Activated naive CD8-positive, alpha-beta T cell treated with anti-CD3 and anti-CD28 coated beads for 36 hours (primary cell): ENCODE data around the gene NTM. TPM values are rescaled to one million over a fixed set of nuclear protein-coding genes. Genes with fewer than 3 reads are reported as not detected.
"Not testable (repeated sequence)": the region's sequence is repeated elsewhere in the genome, so short reads cannot be mapped to it uniquely, and the experiment has no call there.

Experiments used
- DNase-seq: peaks from one replicate; pipeline ENCODE4 v3.0.0; 2021
- H3K27ac Mint-ChIP-seq: one replicate; pipeline ENCODE4 v1.8.0; 2022; ENCODE audit warnings: mild to moderate bottlenecking, moderate library complexity, mixed read lengths
- H3K27me3 Mint-ChIP-seq: one replicate; pipeline ENCODE4 v1.8.0; 2022; ENCODE audit warnings: mild to moderate bottlenecking, mixed read lengths
- H3K36me3 Mint-ChIP-seq: one replicate; pipeline ENCODE4 v1.8.0; 2021; ENCODE audit warnings: mild to moderate bottlenecking, mixed read lengths
- H3K4me1 Mint-ChIP-seq: one replicate; pipeline ENCODE4 v1.8.0; 2021; ENCODE audit warnings: mixed read lengths
- H3K4me3 Mint-ChIP-seq: one replicate; pipeline ENCODE4 v1.8.0; 2022; ENCODE audit warnings: mild to moderate bottlenecking, moderate library complexity, mixed read lengths
- H3K9me3 Mint-ChIP-seq: one replicate; pipeline ENCODE4 v1.8.0; 2022; ENCODE audit warnings: mixed read lengths
- total RNA-seq, 2 experiments: library from RNA; stranded (reverse); gene quantifications; one replicate each; pipeline ENCODE4 v1.2.3, GENCODE V29; 2021

Gene NTM
- total RNA-seq, 2 experiments from 2014 or later = not detected

DNA sequence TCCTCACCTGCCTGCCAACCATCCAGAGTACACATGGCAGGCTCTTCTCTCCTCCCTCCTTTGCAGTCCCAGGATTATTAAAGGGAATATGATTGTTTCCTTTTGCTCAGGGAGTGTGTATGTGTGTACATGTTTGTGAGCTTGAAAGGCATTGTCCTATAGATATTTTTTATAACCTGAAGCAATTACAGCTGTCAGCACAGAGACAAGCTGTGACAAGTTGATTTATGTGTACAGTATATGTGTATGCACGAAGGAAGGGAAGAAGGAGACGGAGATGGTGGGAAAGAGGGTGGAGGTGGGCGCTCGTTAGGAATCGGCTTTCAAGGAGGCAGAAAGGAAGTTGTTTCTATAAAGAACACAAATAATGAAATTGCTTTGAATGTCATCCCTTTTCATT, 537.0 kb downstream of the NTM start:
- Mint-ChIP-seq H3K36me3 (no peaks in the 10 kb centered on the region), H3K27ac (no peak overlapping the region), H3K27me3 (peaks cover 44% of the 10 kb centered on the region), H3K4me1 (no peaks in the 10 kb centered on the region), H3K9me3 (no peaks in the 10 kb centered on the region), H3K4me3 (no peak overlapping the region)
- no peak for DNase-seq

DNA sequence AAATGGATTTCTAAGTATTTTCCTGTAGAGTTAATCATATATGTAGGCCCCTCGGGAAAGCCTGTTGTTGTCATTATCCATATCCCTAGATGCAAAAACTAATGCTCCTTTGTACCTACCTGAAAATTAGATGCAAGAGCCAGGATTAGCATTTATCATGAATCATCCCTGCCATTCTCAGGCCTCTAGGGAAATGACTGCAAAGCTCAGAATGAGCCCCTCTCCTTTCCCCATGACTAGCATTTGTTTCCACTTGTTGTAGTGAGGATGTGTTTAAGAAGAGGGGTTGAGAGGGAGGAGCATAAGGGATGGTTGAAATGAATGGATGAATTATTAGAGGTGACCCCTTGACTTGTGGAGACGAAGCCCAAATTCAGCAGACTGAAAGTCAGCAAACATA, 537.9 kb downstream of the NTM start:
- Mint-ChIP-seq H3K27me3 (peaks cover 51% of the 10 kb centered on the region), H3K4me1 (no peaks in the 10 kb centered on the region), H3K36me3 (no peaks in the 10 kb centered on the region), H3K27ac (no peak overlapping the region), H3K4me3 (no peak overlapping the region), H3K9me3 (no peaks in the 10 kb centered on the region)
- no peak for DNase-seq

DNA sequence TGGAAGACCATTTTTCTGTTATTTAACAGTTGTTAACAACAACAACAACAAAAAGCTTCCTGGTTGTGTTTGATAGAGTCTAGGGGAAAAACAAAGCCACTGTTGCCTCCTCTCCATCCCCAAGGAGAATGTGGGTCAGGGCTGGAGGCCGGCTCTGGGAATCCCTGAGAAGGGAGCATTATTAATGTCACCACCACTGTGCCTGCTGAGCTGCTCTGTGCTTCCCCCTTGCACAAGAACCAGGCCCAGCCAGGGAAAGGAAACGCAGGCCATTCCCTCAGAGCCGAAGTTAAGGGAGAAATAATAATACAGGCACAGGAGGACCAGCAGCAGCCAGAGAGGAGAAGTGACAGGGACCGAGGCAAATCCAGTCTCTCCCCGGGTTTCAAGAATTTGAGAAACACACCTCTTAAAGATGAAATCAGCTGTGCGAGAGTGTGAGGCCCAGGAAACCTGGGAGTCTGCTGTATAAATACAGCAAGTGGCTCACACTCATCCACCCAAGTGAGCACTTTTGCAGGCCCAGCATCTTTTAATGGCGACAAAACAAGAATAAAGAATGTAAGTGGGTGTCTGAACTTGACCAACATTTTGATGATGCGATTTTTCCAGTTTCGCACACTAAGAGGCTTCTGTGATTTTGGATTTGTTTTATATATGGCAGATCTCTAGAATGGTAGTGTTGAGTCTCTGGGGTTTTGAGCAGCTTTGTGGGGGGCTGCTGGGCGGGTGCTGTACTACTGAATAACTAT, 539.2 kb downstream of the NTM start:
- no peak overlapping the region for H3K4me3 Mint-ChIP-seq

GRCh38 chr11:131910178-131910522, 539.7 kb downstream of the NTM start:
- no peaks in the 10 kb centered on the region for H3K9me3 Mint-ChIP-seq
- no peaks in the 10 kb centered on the region for H3K4me1 Mint-ChIP-seq
- no peak overlapping the region for H3K4me3 Mint-ChIP-seq
- peaks cover 59% of the 10 kb centered on the region for H3K27me3 Mint-ChIP-seq
- no peak for DNase-seq
- H3K36me3 Mint-ChIP-seq = no peaks in the 10 kb centered on the region
- H3K27ac Mint-ChIP-seq = no peak overlapping the region

More for the DNA sequence above, 539.2 kb downstream of the NTM start:
- no peak for DNase-seq
- Mint-ChIP-seq H3K36me3 (no peaks in the 10 kb centered on the region), H3K4me1 (no peaks in the 10 kb centered on the region), H3K27ac (no peak overlapping the region), H3K9me3 (no peaks in the 10 kb centered on the region), H3K27me3 (peaks cover 59% of the 10 kb centered on the region)

- Mint-ChIP-seq H3K27ac (no peak overlapping the region), H3K4me3 (no peak overlapping the region), H3K36me3 (no peaks in the 10 kb centered on the region), H3K9me3 (no peaks in the 10 kb centered on the region), H3K27me3 (peaks cover 59% of the 10 kb centered on the region), H3K4me1 (no peaks in the 10 kb centered on the region)
- no peak for DNase-seq
These were observed 540.3 kb downstream of the NTM start for GRCh38 chr11:131910523-131911387.

GRCh38 chr11:131911388-131912032, 541.1 kb downstream of the NTM start:
- not testable (repeated sequence) for H3K9me3 Mint-ChIP-seq, H3K36me3 Mint-ChIP-seq, DNase-seq, H3K4me1 Mint-ChIP-seq, H3K27ac Mint-ChIP-seq, H3K4me3 Mint-ChIP-seq
- peaks cover 59% of the 10 kb centered on the region for H3K27me3 Mint-ChIP-seq

DNA sequence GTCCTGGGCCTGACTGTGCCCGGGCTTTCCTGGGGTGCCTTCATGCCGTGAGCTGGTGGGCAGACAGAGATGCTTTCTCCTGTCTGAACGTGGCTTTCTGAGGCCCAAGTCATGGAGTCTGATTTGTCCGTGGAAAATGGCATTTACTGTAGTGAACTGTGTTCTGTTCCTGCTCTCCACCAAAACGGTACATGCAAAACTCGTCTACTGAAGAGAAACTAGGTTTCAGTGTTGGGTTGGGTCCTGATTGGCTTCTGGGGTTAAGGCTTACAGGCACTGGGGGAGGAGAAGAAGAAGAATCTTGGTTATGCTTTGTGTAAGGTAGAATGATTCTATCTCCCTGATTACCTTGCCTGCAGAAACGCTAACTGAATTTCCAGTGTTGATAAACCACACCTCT, 541.7 kb downstream of the NTM start:
- Mint-ChIP-seq H3K36me3 (no peaks in the 10 kb centered on the region), H3K27me3 (peaks cover 59% of the 10 kb centered on the region), H3K4me3 (no peak overlapping the region), H3K27ac (no peak overlapping the region), H3K4me1 (no peaks in the 10 kb centered on the region), H3K9me3 (no peaks in the 10 kb centered on the region)
- no peak for DNase-seq

DNA sequence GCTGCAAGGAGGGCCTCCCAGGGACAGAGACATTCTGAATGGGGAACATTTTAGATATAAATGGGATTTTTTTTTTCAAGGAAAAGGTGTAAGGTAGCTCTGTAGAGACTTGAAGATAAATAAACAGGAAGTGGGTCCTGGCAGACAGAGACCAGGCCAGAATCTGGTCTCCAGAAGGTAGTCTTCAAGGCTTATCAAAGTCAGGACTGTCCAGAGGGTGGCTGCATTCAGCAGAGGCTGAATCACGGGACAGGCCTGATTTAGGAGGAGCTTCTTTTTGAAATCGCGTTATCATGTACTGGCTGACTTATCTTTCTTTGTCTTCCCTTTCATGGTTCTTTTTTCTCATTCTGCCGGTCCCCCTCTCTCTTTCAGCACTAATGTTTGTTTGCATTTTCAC, 542.9 kb downstream of the NTM start:
- no peak for DNase-seq
- Mint-ChIP-seq H3K4me1 (no peaks in the 10 kb centered on the region), H3K4me3 (no peak overlapping the region), H3K36me3 (no peaks in the 10 kb centered on the region), H3K9me3 (no peaks in the 10 kb centered on the region), H3K27me3 (peaks cover 52% of the 10 kb centered on the region), H3K27ac (no peak overlapping the region)

DNA sequence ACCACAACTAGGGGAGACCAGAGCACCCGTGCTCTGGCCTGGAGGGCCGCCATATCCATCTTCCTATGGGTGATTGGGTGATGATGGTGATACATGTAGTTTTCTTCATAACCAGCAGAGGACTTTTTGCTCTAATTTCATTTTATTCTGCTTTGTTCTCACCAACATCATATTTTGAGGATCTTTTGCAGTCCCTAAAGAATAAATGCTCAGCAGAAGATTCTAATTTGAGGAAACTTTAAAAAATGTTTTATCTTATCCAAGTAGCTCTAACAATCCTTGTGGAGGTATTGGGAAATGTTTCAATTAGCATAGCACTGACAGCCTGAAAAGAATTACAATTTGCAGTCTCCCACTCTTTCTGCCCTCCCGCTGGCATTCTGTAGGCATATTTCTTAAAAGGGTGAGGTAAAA, 544.0 kb downstream of the NTM start:
- no peak overlapping the region for H3K27ac Mint-ChIP-seq
- H3K4me1 Mint-ChIP-seq = no peaks in the 10 kb centered on the region
- no peak for DNase-seq
- H3K4me3 Mint-ChIP-seq = no peak overlapping the region
- no peaks in the 10 kb centered on the region for H3K9me3 Mint-ChIP-seq
- peaks cover 41% of the 10 kb centered on the region for H3K27me3 Mint-ChIP-seq
- no peaks in the 10 kb centered on the region for H3K36me3 Mint-ChIP-seq

GRCh38 chr11:131916638-131917037, 546.2 kb downstream of the NTM start:
- H3K4me3 Mint-ChIP-seq = no peak overlapping the region
- H3K27me3 Mint-ChIP-seq = peaks cover 22% of the 10 kb centered on the region
- no peak for DNase-seq
- no peaks in the 10 kb centered on the region for H3K9me3 Mint-ChIP-seq
- H3K27ac Mint-ChIP-seq = no peak overlapping the region
- no peaks in the 10 kb centered on the region for H3K4me1 Mint-ChIP-seq
- no peaks in the 10 kb centered on the region for H3K36me3 Mint-ChIP-seq

- no peaks in the 10 kb centered on the region for H3K4me1 Mint-ChIP-seq
- no peak overlapping the region for H3K27ac Mint-ChIP-seq
- H3K36me3 Mint-ChIP-seq = no peaks in the 10 kb centered on the region
- peaks cover 11% of the 10 kb centered on the region for H3K27me3 Mint-ChIP-seq
- no peak for DNase-seq
- H3K4me3 Mint-ChIP-seq = no peak overlapping the region
- H3K9me3 Mint-ChIP-seq = no peaks in the 10 kb centered on the region
These were observed 547.4 kb downstream of the NTM start for GRCh38 chr11:131917634-131918384.

DNA sequence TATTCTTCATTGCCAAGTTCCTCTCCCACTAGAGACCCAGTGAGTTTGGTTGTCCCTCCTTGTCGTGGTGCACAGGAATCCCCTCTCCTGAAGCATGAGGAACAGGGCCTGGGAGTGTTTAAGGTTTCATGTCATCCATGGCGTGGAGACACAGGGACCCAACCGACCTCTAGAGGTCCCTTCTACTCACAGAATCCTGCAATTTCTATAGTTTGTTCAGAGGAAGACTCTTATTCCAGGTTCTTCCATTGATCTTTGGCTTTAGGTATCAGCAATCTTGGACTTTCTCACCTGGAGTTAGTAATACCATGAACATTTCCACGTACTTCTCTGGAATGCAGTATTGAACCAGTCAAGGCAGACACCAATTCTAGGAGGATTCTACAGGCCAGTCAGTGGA, 548.2 kb downstream of the NTM start:
- no peaks in the 10 kb centered on the region for H3K4me1 Mint-ChIP-seq
- H3K36me3 Mint-ChIP-seq = no peaks in the 10 kb centered on the region
- DNase-seq = no peak
- H3K27me3 Mint-ChIP-seq = peaks cover 5% of the 10 kb centered on the region
- no peaks in the 10 kb centered on the region for H3K9me3 Mint-ChIP-seq
- no peak overlapping the region for H3K4me3 Mint-ChIP-seq
- H3K27ac Mint-ChIP-seq = no peak overlapping the region

GRCh38 chr11:131922220-131922619, 551.8 kb downstream of the NTM start:
- Mint-ChIP-seq H3K9me3 (no peaks in the 10 kb centered on the region), H3K27ac (no peak overlapping the region), H3K36me3 (no peaks in the 10 kb centered on the region), H3K4me1 (no peaks in the 10 kb centered on the region), H3K27me3 (no peaks in the 10 kb centered on the region), H3K4me3 (no peak overlapping the region)
- DNase-seq = no peak

DNA sequence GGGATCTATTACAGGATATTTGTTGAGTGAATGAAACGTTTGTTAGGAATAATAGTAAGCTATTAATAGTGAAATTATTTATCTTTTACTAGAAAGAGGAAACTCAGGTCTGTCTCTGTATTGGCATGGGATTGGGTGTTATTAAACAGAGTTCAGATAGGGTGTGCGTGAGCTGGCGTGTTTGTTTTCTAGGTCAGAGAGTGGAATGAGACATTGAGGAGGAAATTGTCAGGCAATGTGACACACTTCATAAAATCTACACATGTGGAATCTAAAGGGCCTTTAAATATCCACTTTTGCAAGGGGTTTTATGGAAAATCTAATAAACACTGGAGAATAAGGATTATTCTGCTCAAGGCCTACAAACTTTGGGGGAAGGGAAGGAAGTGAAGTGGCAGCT, 552.9 kb downstream of the NTM start:
- no peaks in the 10 kb centered on the region for H3K4me1 Mint-ChIP-seq
- H3K36me3 Mint-ChIP-seq = no peaks in the 10 kb centered on the region
- H3K27ac Mint-ChIP-seq = no peak overlapping the region
- H3K9me3 Mint-ChIP-seq = no peaks in the 10 kb centered on the region
- no peak overlapping the region for H3K4me3 Mint-ChIP-seq
- no peaks in the 10 kb centered on the region for H3K27me3 Mint-ChIP-seq
- no peak for DNase-seq

DNA sequence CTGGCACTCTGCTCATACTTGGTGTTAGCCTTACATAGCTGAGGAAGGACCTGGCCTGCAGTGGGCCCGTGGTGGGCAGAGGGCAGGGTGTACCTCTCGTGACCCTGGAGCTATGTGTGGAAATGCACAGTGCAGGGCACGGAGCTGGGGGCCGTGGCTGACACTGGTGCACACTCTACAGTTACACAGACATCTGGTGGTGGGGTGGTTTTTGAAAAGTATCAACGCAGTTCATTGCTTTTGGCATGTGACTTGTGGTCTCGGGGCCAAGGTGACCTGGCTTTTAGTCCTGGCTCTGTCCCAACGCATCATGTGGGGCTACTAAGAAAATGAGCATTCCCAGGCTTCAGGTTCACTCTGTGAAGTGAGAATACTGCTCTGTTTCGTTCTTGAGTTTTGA, 553.6 kb downstream of the NTM start:
- H3K27me3 Mint-ChIP-seq = no peaks in the 10 kb centered on the region
- no peak overlapping the region for H3K27ac Mint-ChIP-seq
- no peaks in the 10 kb centered on the region for H3K9me3 Mint-ChIP-seq
- H3K4me1 Mint-ChIP-seq = no peaks in the 10 kb centered on the region
- DNase-seq = no peak
- H3K4me3 Mint-ChIP-seq = no peak overlapping the region
- no peaks in the 10 kb centered on the region for H3K36me3 Mint-ChIP-seq
